HG02623 (cell line): Measurements from ENCODE around the gene AGBL1.
"Not testable (repeated sequence)": the region's sequence is repeated elsewhere in the genome, so short reads cannot be mapped to it uniquely, and the experiment has no call there.

ENCODE experiments used
- ATAC-seq: cut with Tn5 transposase; IDR thresholded peaks from one replicate; pipeline ENCODE4 v1.9.1; 2021; ENCODE audit warnings: moderate library complexity; ENCODE audit not compliant: unreplicated experiment

Gene AGBL1

DNA sequence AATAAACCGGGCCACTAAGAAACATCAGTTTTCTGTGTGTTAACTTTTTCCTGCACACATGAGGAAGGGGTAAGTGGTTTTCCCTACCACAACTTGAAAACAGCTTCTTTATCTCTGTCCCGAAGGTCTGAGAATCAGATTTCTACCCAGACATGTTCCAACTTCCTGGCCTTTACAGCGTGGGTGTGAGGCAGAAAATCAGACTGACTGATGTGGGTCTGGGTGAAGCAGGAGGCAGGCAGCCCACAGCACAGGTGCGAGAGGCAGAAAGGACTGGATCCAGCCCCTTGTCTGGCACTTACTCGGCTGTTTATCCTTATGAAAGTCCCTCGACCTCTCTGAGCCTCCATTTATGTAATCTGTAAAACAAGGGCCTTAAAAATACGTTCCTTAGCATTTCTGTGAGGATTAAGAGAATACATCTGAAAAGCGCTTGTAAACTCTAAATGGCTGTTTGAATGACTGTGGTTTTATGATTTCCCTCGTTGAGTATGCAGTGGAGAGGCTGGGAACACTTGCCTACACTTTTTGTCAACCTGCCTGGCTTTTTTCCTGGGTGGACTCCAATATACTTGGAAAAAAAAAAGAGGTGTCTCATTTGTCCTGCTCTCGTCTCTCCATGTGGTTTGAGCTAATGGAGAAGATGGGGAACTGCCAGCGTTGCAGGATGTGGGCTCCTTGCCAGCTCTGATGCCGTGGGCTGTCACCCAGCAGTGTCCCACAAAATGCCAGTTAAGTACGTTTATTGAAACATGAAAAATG lies 3.1 kb downstream of the AGBL1 start:
- no peak for ATAC-seq

DNA sequence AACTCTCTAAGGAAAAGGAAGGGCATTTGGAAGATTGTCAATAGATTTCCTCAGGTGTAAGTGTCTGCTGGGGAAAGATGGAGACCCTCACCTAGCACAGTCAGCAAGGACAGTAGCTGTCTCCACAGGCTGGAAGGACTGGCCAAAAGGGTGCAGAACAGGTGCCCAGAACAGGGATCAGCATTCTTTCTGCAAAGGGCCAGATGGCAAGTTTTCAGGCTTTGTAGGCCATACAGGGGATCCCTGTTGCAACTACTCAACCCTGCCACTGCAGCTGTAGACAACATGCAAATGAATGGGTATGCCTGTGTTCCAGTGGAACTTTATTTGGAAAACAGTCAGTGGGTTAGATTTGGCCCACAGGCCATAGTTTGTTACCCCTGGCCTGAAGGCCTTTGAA lies 8.1 kb downstream of the AGBL1 start:
- no peak for ATAC-seq

DNA sequence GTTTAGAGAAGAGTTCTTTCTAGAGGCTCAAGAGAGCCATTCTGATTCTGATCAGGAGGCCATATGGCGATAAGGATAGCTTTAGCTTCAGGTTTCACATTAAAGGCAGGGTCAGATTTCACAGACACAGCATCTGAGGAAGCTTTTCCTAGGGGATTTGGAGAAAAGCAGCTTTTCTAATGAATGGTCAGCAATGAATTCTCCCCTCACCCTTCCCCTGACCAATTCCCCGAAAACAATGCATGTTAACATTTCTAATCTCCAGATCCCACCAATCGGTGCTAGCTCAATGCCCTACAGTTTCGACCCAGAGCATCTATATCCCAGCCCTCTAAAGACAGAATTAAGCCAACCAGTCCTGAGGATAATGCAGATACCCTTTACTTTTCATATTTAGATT lies 9.8 kb downstream of the AGBL1 start:
- ATAC-seq: no peak

DNA sequence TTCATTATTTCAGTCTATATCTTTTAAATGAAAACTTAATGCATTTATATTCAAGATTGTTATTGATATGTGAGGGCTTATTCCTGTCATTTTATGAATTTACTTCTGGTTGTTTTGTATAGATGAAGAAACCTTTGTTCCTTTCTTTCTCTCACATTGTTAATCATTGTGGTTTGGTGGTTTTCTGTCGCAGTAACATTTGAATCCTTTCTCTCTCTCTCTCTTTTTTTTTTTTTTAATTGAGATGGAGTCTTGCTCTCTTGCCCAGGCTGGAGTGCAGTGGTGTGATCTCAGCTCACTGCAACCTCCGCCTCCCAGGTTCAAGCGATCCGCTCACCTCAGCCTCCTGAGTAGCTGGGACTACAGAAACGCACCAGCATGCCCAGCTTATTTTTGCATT lies 22.1 kb downstream of the AGBL1 start:
- ATAC-seq: no peak

DNA sequence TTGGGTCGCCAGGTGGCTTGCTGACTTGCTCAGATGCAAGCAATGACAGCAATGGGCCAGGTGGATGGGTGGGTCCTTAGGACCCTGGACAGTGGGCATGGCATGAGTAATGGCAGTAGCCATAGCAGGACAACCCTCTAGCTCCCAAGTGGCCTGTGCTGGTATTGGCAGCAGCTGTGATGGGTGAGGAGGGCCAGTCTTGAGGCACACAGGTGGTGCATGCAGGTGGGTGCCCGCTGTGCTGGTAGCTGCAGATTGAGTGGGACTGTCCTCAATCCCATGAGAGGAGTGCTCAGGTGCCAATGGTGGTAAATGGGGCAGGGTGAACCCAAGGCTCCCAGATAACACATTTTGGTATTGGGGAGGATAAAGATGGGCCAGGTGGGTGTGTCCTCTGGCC lies 24.2 kb downstream of the AGBL1 start:
- no peak for ATAC-seq

DNA sequence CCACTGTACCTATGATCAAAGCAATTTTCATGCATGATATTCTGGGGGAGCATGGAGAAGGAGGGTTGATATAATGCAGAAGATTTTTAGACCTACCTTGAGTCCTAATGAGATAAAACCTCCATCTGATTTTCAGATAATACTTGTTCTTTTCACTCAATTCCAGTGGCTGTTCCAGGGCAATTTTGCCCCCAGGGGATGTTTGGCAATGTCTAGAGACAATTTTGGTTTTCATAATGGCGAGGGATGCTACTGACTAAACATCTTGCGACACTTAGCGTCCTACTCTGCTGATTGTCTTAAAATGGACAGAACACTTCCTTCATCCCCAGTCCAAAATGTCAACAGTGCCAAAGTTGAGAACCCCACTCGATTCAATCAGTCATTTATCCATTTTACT lies 26.6 kb downstream of the AGBL1 start:
- no peak for ATAC-seq

DNA sequence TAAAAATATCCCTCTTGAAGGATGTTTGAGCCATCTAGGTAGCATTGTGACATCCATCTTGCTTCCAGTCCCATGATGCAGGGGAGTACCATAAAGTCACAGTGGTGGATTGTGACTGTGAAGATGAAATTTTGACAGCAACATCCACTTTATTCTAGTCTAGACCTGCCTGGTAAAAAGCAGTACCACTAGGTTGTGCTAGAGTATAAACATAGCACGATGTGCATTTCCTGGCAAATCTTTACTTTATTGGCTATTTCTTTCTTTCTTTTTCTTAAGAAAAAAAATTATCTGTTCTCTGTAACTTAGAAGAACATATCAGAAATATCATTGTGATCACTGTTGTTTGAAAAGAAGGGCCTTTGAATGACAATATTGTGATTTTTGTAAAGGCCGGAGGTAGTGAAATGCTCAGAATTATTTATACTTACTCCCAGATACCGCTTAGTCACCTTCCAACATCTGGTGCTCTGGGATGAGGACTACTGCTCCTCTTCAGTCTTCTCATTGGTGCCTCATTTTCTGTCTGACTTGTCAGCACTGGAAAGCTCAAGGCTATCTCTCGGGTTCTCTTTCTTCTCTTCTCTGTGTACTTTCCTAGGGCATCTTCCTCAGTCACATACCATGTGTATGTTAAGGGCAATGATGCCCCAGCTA lies 35.6 kb downstream of the AGBL1 start:
- no peak for ATAC-seq

DNA sequence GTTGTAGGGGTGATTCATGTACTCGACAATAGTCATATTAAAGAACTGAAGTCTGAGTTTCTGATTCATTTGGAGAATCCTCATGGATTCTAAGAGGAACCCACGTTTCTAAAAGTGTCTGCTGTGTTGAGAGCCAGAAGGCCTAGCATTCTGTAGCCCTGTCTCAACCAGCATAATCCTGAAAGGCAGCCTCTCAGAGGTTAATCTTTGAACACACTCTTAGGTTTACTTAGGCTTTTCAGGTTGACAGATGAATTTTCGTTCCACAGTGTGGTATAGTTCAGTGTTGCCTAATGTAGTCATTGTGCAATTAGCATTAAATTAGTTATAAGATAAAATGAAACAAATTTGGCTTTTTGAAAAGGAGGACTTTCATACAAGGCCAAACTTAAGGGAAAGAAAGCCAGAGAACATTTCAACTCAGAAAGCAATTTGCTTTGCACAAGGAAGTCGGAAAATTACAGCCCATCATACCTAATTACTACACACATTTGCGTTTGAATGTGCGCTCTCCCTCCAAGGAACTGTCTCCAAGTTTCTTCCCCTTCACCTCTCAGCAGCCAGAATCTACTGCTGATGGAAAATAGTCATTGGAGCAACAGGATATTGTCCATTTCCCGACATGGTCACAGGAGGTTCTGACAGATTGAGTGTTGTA lies 42.0 kb downstream of the AGBL1 start:
- ATAC-seq: no peak

DNA sequence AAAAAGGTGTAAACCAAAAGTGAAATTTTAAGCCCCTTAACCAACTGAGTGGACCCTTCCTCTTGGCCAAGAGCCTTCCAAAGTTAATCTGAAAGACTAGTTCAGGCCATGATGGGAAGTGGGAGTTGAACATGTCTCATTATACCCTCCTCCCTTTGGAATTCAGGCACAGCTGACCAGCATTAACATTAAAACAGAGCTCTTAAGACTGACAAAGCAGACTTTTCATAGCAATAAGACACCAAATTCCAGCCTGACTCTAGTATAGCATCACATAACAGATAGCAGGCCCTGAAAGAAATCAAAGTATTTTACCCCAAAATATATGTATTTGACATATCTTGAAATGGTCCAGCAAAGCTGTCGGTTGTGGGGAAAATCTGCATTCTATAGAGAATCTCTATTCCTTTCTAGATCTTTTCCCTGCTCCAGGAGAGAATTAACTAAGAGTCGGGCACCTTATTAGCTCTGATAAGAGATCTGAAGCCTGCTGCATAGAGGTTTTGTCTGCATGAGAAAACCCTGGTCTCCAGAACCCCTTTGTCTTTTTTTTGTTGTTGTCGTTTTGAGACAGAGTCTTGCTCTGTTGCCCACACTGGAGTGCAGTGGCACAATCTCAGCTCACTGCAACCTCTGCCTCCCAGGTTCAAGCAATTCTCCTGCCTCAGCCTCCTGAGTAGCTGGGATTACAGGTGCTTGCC lies 43.2 kb downstream of the AGBL1 start:
- not testable (repeated sequence) for ATAC-seq

DNA sequence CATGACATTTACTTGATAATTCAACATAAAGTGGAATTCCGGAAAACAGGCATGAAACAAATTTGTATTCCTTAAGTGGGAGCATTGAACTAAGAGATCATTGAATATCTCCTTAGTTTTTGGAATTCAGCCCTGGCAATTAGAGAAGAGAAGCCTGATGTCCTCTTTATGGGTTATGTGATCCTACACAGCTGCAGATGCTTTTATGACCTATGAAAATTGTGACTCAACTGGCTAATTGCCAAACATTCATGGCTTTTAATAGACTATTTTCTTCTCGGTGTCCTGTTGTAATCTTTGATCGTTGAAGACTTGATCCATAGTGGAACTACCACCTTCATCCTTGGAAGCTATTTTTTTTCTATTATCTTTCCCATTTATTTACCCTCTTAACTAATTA lies 46.1 kb downstream of the AGBL1 start:
- ATAC-seq: no peak

DNA sequence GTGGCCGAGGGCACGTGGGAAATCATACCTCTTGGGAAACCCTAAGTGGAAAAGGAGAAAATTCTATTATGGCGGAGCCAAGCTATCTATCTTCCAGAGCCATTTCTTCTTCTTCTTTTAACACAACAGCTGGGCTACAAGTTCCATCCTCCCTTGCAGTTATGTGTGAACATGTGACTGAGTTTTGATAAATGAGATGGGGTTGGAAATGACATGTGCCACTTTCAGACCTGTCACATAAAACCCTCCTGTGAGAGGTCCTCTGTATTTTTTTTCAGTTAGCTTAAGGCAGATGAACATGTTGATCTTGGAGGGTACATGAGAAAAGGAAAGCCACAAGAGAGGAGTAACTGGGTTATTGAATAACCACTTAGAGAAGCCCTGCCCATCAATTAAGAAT lies 47.9 kb downstream of the AGBL1 start:
- ATAC-seq: no peak

DNA sequence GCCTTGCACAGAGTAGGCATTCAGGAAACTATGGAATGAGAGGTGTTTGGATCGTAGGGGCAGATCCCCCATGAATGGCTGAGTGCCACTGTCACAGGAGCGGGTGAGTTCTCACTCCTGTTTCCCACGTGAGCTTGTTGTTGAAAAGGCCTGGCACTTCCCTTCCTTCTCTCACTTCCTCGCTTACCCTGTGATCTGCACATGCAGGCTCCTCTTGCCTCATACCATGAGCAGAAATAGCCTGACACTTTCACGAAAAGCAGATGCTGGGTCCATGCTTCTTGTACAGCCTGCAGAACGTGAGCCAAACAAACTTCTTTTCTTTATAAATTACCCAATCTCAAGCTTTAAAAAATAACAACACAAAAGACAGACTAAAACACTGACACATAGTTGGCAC lies 55.4 kb downstream of the AGBL1 start:
- ATAC-seq: no peak

DNA sequence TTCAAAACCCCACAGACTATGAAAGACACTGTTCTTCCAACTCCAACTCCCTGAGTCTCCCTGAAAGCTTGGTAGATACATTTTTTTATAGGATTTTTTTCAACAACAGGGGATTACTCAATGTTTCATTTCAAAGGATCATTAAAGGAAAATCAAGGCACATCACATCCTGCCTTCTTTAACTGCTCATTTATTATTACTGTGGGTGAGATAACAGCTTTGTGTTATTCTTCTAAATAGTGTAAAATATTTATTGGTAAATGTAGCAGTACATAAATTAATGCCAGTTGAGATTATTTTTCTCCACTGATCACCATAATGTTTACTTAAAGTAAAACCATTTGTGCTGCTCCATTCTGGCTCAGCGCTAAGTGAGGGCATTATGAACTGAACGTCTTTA lies 57.2 kb downstream of the AGBL1 start:
- no peak for ATAC-seq

DNA sequence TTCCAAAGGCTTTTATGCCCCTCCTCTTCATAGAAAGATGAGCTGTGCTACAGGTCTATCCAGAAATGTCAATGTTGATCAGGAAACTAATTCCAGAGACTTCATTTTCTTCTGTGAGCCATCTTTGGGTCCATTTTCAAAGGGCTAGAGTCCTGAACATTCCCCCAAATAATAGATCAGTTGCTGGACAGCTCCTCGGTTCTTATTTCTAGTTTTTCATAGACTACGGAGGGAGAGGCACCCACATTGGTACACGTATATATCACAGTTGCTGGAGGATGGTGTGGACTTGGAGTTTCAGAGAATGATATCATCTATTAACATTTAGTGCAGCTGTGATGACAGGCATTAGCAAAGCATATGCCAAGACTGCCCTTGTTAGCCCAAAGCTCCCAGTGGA lies 59.1 kb downstream of the AGBL1 start:
- ATAC-seq: no peak

DNA sequence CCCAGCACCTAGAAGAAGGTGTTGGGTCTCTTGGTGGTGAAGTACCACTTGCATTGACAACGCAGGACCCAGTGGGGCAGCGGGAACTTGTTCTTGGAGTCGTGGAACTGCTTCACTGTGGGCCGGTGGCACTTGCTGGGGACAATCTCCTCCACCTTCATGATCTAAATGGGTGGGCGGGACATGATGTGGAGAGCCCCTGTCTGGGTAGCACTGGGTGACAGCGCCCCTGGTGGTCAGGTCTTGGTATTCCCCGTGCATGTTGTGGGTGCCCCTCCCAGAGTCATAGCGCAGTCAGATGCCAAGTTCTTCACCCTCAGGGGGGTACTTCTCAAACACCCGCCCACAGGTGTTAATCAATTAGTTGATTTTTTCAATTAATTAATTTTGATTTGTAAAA lies 60.2 kb downstream of the AGBL1 start:
- no peak for ATAC-seq

DNA sequence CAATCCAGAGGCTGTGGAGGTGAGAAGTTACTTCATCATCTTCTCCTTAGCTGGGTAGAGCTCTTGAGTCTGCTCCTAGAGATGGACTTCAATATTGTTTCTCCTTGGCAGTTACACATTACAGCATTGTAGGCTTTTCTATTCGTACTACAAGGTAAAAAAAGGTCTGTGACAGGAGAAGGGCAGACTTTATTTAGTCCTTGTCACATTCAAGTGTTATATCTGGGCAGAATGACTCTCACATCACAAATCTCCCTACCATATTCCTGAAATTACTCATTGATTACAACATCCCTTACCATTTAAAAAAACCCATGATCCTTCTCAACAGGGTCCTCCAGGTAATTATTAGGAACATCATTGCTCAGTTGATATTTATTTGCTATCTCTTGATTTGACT lies 75.0 kb downstream of the AGBL1 start:
- no peak for ATAC-seq

DNA sequence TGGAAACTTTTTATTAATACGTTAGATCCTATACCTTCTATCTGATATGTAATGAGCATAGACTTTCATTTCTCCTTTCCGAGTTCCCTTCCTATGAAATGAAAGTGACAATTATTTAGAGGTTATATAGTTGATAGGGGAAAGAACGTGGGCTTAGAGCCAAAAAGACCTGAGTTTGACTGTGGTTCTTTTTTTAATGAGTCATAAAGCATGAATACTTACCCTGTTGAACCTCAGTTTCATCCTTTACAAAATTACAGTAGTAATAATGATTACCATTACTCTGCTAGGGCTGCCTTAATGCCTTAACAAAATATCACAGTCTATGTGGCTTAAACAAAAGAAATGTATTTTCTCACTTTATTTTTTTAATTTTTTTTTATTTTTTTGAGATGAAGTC lies 75.9 kb downstream of the AGBL1 start:
- no peak for ATAC-seq

DNA sequence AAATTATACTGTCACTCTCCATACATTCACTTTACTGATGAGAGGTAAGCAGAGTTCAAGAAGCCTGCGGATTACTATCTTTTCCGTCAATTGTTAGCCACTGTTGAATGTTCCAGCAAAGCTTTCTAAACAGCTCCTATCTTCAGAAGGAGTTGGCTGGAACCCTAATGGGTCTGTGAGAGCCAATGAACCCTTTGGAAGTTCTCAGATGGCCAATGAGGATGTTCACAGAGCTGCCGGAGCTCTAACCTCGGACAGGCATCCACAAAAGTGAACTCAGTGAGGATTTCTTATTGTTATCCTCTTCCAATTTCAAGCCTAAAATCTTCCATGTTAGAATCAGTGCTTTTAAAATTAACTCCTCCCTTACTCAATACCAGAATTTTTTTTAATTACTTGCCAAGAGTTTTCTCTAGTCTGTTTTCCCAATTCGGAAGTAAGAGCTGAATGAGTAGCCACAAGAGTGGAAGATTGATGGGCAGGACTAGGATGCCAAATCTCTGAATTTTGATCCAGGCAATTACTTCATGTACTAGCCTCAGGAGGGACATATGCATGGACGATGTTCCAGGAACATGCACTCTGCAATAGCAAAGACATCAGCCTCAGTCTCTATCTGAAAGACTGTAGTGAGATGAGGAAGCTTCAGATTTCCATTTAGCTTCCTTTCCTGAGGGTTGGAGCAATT lies 78.1 kb downstream of the AGBL1 start:
- ATAC-seq: no peak

DNA sequence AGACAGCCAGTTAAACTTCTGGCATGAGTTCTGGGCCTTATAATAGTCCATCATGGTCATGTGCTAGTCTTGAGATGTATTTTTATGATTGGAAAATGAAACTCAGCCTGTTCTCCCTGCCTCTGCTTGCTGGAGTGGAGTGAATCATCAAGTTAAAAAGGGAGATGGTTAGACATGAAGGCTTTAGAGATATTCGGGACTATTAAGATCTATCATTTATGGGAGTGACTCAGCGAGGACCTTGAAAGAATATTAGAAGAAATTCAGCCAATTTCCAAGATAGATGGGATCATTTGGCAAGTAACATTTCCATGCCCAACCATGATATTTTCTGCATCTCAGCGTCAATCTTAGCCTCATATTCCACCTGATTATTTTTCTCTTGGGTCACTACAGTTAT lies 79.8 kb downstream of the AGBL1 start:
- no peak for ATAC-seq

DNA sequence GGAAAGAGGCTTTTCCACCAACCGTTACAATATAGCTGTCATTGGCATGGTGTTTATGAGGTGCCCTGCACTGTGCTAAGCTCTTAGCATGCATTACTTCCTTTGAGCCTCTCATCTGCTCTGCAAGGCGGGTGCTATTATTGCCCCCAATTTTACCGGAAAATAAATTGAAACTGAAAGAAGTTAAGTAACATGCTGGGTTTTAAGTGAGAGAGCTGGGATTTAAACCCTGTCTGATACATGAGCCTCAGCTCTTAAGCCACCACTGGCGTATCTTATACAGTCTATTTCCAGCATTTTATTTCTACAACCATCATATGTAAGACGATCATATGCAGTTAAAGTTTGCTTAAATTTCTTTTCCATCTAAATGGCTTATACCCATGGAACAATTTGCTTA lies 81.6 kb downstream of the AGBL1 start:
- ATAC-seq: no peak

DNA sequence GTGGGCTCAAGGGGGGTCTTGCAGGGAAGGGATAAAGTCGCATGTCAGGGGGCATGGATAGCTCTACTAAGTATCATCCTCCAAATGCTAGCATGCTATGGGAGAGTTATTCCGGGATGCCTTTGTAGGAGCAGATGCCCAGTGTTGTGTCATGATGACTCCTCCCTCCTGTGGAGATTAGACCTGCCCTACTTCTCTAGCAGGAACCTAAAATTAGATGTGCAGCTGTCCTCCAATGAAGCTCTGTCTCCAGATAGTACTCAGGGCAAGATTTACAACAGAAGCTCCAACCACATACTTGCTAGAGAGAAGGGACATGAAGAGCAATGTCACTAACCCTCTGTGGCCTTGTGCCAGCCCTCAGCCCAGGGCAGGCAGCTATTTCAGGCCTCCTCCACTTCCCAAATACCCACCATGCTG lies 82.5 kb downstream of the AGBL1 start:
- ATAC-seq: no peak
